ENCODE measurements around the gene BBX.

The BBX gene

DNA sequence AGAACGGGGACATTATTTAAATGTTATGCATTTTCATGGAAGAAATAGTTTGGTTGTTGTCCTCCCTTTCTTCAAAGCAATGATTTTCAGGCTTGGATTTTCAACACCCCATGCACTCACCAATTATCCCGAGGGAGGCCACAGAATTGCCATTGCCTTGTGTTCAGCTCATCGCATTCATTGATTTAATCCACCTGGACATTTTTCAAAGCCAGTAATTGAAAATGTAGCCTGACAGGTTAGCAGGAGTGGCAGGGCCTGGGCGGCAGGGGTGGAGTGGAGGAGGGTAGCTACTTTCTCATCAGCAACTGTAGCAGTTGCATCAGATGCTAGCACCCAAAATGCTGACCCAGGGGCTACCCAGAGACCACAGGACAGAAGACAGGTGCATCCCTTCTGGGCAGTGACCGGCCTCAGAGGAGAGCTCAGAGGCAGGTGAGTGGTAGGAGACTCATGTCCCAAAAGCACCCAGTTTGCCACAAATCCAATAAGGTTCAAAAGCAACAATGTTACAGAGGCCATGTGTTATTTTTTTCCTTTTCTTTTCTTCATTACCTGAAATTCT is 325.7 kb downstream of the BBX start:
- H3K4me3 ChIP-seq = no peak overlapping the region
- TF ChIP-seq Cebpa-rat (IDR thresholded peaks at IDR 0.05) = no peak

DNA sequence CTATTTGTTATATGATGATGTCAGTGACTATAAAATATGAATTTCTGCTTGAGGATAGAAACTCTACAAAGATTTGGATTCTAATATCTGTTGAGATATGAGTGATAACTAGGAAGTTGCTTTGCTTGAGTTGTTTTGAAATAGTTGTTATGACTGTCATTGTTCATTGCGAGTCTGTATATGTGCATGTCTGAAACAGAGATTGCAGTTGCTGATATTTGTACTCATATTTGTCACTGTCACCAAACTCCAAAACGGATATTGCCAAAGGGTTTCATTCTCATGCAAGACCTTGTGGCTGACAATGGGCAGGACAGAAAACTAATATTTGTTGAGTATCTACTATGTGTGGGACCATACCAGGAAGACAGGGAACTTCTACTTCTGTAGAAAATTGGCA is 327.9 kb downstream of the BBX start:
- no peak for TF ChIP-seq Cebpa-rat (IDR thresholded peaks at IDR 0.05)
- no peaks in the 10 kb centered on the region for H3K36me3 ChIP-seq
- no peak overlapping the region for H3K9ac ChIP-seq
- H3K27me3 ChIP-seq = no peaks in the 10 kb centered on the region
- H3K4me3 ChIP-seq = no peak overlapping the region
- no peak overlapping the region for H3K27ac ChIP-seq
- H3K4me2 ChIP-seq = no peak overlapping the region
- no peaks in the 10 kb centered on the region for H4K20me1 ChIP-seq
- no peaks in the 10 kb centered on the region for H3K9me3 ChIP-seq
- H3K4me1 ChIP-seq = no peaks in the 10 kb centered on the region

More for the DNA sequence above, 325.7 kb downstream of the BBX start:
- H3K9me3 ChIP-seq = no peaks in the 10 kb centered on the region
- no peaks in the 10 kb centered on the region for H3K27me3 ChIP-seq
- H3K36me3 ChIP-seq = no peaks in the 10 kb centered on the region
- no peaks in the 10 kb centered on the region for H4K20me1 ChIP-seq
- H3K4me2 ChIP-seq = no peak overlapping the region
- no peak overlapping the region for H3K9ac ChIP-seq
- no peak overlapping the region for H3K27ac ChIP-seq
- H3K4me1 ChIP-seq = no peaks in the 10 kb centered on the region

DNA sequence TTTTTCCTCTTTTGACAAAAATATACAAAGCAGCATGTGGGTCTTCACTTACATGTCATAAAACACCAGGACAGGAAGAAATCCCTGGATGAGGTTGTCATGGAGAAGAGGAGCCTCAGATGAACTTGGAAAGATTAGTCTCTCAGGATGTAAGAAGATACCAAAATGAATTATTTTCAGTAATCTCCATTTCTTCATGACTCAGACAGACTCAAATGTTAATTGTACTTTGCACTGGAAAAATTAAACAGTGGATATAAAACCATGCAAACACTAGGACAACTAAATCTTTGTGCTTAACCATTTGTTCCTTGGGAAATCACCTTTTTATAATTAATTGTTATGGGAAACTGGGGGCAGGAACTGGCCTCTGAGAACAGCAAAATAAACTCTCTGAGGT is 331.1 kb downstream of the BBX start:
- no peaks in the 10 kb centered on the region for H4K20me1 ChIP-seq
- H3K4me2 ChIP-seq = no peak overlapping the region
- no peak overlapping the region for H3K4me3 ChIP-seq
- no peaks in the 10 kb centered on the region for H3K36me3 ChIP-seq
- H3K27me3 ChIP-seq = no peaks in the 10 kb centered on the region
- no peak overlapping the region for H3K27ac ChIP-seq
- no peak for TF ChIP-seq Cebpa-rat (IDR thresholded peaks at IDR 0.05)
- H3K9ac ChIP-seq = no peak overlapping the region
- H3K4me1 ChIP-seq = no peaks in the 10 kb centered on the region
- no peaks in the 10 kb centered on the region for H3K9me3 ChIP-seq

DNA sequence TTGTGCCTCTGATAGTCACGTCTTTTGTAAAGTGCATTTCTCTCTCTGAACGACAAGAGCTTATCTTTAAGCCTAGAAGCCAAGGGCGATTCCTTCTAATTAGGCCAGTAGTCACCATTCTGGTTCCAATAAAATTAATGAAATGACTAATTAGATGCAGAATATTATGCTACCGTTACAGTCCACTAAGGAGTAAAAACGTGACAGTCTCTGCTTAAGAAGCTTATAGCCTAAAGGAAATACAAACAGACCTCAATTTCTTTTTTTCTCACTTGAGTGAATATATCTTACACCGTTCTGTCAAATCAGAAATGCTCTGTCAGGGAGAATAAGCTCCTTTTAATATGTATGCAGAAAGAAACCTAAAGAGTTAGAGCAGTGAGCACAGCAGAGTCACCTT is 332.0 kb downstream of the BBX start:
- TF ChIP-seq Cebpa-rat (IDR thresholded peaks at IDR 0.05) = no peak
- H3K9me3 ChIP-seq = no peaks in the 10 kb centered on the region
- no peak overlapping the region for H3K9ac ChIP-seq
- no peaks in the 10 kb centered on the region for H3K36me3 ChIP-seq
- H3K27me3 ChIP-seq = no peaks in the 10 kb centered on the region
- no peak overlapping the region for H3K27ac ChIP-seq
- no peak overlapping the region for H3K4me3 ChIP-seq
- H4K20me1 ChIP-seq = no peaks in the 10 kb centered on the region
- no peak overlapping the region for H3K4me2 ChIP-seq
- H3K4me1 ChIP-seq = no peaks in the 10 kb centered on the region

DNA sequence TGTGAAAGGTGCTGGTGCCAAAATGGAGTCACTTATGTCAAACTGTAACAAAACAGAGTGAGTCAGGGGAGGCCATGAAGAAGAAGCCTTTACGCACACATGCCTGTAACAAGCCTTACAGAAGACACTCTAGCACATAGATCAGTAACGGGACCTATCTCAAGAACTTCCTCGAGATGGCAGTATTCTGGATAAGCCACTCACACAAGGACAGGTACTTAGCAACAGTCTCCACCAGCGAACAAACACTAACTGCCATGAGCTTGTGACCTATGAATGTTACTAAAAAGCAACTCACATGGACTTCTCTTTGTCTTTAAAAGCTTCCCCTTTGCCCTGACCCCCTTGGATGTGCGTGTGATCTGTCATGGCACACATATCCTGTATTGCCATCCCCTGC is 332.9 kb downstream of the BBX start:
- Histone ChIP-seq H3K9ac (no peak overlapping the region), H3K36me3 (no peaks in the 10 kb centered on the region), H3K4me1 (no peaks in the 10 kb centered on the region), H3K4me2 (no peak overlapping the region), H3K27me3 (no peaks in the 10 kb centered on the region), H4K20me1 (no peaks in the 10 kb centered on the region), H3K27ac (no peak overlapping the region), H3K9me3 (no peaks in the 10 kb centered on the region), H3K4me3 (no peak overlapping the region)
- TF ChIP-seq Cebpa-rat (IDR thresholded peaks at IDR 0.05) = no peak

DNA sequence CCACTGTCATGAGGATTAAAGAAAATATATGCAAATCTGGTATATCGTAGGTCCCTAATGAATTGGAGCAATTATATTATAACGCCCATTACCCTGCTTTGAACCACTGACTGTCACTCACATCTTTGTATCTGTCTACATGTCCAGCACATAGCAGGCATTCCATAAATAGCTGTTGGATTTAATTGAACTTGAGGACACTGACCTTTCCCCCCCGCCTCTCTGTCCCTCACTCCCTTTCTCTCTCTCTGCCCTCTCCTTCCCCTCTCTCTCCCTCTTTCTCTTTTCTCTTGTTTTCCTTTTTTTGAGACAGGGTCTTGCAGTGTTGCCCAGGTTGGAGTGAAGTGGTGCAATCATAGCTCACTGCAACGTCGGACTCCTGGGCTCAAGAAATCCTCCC is 335.1 kb downstream of the BBX start:
- H3K4me1 ChIP-seq = peaks cover 11% of the 10 kb centered on the region
- H3K36me3 ChIP-seq = no peaks in the 10 kb centered on the region
- no peaks in the 10 kb centered on the region for H3K27me3 ChIP-seq
- TF ChIP-seq Cebpa-rat (IDR thresholded peaks at IDR 0.05) = no peak
- no peak overlapping the region for H3K4me2 ChIP-seq
- no peak overlapping the region for H3K27ac ChIP-seq
- no peak overlapping the region for H3K9ac ChIP-seq
- H3K9me3 ChIP-seq = no peaks in the 10 kb centered on the region
- H4K20me1 ChIP-seq = no peaks in the 10 kb centered on the region
- H3K4me3 ChIP-seq = no peak overlapping the region

DNA sequence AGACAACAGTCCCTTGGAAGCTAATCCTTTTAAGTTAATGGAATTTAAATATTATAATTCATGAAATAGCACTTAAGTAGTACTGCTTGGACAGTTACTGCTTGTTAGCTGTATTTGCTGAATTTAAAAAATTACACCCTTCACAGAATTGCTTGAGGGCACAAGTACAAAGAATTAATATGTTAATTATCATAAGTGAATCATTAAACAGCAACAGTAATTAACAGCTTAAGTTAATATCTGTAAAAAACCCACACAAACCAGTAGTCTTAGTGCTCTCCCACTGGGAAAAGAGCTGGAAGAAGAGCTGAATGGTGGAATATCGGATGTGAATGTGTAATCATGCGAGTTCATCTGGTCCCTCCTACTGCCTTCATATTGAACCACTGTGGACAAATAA is 336.1 kb downstream of the BBX start:
- Histone ChIP-seq H3K4me3 (no peak overlapping the region), H3K36me3 (no peaks in the 10 kb centered on the region), H3K9ac (no peak overlapping the region), H3K9me3 (no peaks in the 10 kb centered on the region), H3K27me3 (no peaks in the 10 kb centered on the region), H4K20me1 (no peaks in the 10 kb centered on the region), H3K4me1 (peaks cover 11% of the 10 kb centered on the region), H3K4me2 (no peak overlapping the region), H3K27ac (no peak overlapping the region)
- no peak for TF ChIP-seq Cebpa-rat (IDR thresholded peaks at IDR 0.05)

All from BLaER1 (cell line).